Measurements from ENCODE around the gene MCTP1.
A peak's percentile ranks its signal among the peaks of the same experiment; 100 is the strongest.

The MCTP1 gene

DNA sequence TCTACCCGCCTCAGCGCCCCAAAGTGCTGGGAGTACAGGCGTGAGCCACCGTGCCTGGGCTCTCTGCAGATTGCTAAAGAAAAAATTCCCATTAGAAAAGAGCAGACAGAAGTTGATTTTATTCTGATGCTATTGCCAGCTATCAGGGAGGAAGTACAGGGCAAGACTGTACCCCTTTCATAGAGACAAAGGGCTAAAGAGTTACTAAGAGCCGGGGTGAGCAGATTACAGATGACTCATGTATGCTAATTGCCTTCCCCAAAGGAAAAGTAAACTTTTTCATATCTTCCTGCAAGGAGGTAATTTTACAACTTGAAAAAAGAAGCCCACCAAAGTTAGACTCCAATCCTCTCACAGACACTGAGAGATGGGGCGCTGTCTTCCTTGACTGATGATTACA is 42.3 kb upstream of the MCTP1 start:
- H3K4me1 ChIP-seq (ENCODE audit: insufficient read depth, low read length, poor library complexity, severe bottlenecking): no peaks in the 10 kb centered on the region
- TF ChIP-seq, protein P1, sequence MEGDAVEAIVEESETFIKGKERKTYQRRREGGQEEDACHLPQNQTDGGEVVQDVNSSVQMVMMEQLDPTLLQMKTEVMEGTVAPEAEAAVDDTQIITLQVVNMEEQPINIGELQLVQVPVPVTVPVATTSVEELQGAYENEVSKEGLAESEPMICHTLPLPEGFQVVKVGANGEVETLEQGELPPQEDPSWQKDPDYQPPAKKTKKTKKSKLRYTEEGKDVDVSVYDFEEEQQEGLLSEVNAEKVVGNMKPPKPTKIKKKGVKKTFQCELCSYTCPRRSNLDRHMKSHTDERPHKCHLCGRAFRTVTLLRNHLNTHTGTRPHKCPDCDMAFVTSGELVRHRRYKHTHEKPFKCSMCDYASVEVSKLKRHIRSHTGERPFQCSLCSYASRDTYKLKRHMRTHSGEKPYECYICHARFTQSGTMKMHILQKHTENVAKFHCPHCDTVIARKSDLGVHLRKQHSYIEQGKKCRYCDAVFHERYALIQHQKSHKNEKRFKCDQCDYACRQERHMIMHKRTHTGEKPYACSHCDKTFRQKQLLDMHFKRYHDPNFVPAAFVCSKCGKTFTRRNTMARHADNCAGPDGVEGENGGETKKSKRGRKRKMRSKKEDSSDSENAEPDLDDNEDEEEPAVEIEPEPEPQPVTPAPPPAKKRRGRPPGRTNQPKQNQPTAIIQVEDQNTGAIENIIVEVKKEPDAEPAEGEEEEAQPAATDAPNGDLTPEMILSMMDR (conservative IDR thresholded peaks at IDR 0.05; ENCODE audit: low read length): no peak
- no peak for TF ChIP-seq EZH2phosphoT487 (IDR thresholded peaks at IDR 0.05; ENCODE audit: borderline replicate concordance)

DNA sequence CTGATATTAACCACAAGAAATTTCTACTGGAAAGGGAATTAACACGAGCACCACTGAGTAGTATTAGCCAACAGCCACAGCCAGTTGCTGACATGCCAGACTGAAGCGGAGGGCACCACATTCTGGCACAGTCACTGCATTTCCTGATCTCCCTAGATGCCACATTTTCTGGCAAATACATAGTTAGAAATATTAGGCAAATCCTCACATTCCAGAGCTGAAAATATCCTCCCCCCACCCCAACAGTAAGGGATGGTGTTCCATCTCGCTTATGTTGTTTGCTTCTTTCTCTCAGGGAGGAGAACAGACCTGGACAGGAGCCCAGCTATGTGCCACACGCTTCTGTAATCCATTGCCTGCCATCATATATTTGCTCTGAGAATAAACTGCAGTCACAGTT is 32.8 kb upstream of the MCTP1 start:
- Histone ChIP-seq H3F3A (ENCODE audit: low read depth) (no peaks in the 10 kb centered on the region), H3K4me1 (ENCODE audit: insufficient read depth, low read length, poor library complexity, severe bottlenecking) (no peaks in the 10 kb centered on the region), H3K9ac (ENCODE audit: low read depth, low read length, poor library complexity, severe bottlenecking) (no peak overlapping the region), H2AFZ (ENCODE audit: low read length) (no peak overlapping the region), H3K9me2 (replicated peaks; ENCODE audit: low read depth, low read length) (no peaks in the 10 kb centered on the region), H3K9me3 (ENCODE audit: insufficient read depth, low read depth, low read length) (no peaks in the 10 kb centered on the region), H3K27me3 (ENCODE audit: insufficient read depth, low read length, poor library complexity, severe bottlenecking) (no peaks in the 10 kb centered on the region), H3K79me2 (ENCODE audit: insufficient read depth, low read length) (no peaks in the 10 kb centered on the region), H3K36me3 (ENCODE audit: insufficient read depth, low read length) (no peaks in the 10 kb centered on the region), H3K4me2 (ENCODE audit: low read depth, low read length, poor library complexity, severe bottlenecking) (no peak overlapping the region), H3K4me3 (ENCODE audit: low read length, poor library complexity, severe bottlenecking) (no peak overlapping the region), H4K20me1 (ENCODE audit: insufficient read depth, low read length, poor library complexity, severe bottlenecking) (no peaks in the 10 kb centered on the region)
- TF ChIP-seq EZH2phosphoT487 (IDR thresholded peaks at IDR 0.05; ENCODE audit: borderline replicate concordance): no peak
- TF ChIP-seq, protein P1 (conservative IDR thresholded peaks at IDR 0.05; ENCODE audit: low read length): no peak

More for the DNA sequence above, 42.3 kb upstream of the MCTP1 start:
- Histone ChIP-seq H3K27me3 (ENCODE audit: insufficient read depth, low read length, poor library complexity, severe bottlenecking) (no peaks in the 10 kb centered on the region), H3K9me2 (replicated peaks; ENCODE audit: low read depth, low read length) (no peaks in the 10 kb centered on the region), H3K36me3 (ENCODE audit: insufficient read depth, low read length) (no peaks in the 10 kb centered on the region), H3K4me3 (ENCODE audit: low read length, poor library complexity, severe bottlenecking) (no peak overlapping the region), H3K79me2 (ENCODE audit: insufficient read depth, low read length) (no peaks in the 10 kb centered on the region), H3K9ac (ENCODE audit: low read depth, low read length, poor library complexity, severe bottlenecking) (no peak overlapping the region), H3K9me3 (ENCODE audit: insufficient read depth, low read depth, low read length) (no peaks in the 10 kb centered on the region), H3F3A (ENCODE audit: low read depth) (no peaks in the 10 kb centered on the region), H4K20me1 (ENCODE audit: insufficient read depth, low read length, poor library complexity, severe bottlenecking) (no peaks in the 10 kb centered on the region), H3K4me2 (ENCODE audit: low read depth, low read length, poor library complexity, severe bottlenecking) (no peak overlapping the region), H2AFZ (ENCODE audit: low read length) (no peak overlapping the region)

DNA sequence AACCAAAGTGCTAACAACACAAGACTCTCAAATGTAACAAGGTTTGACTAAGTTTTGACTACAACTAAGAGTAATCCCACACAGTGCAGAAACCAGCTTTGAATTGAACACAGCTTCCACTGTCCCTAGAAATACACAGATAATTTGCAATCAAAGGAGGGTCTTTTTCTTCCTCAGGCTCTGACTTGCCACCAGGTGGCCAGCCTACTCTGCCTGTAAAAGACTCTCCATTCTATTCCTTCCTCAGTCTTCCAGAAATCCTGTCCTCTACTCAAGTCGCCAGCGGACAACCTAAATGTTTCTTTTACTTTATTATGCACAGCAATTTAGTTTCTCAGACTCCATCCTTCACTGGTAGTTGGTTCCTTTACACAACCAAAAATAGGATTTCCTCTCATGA is 32.2 kb upstream of the MCTP1 start:
- H3K4me2 ChIP-seq (ENCODE audit: low read depth, low read length, poor library complexity, severe bottlenecking): no peak overlapping the region
- TF ChIP-seq, protein P1 (conservative IDR thresholded peaks at IDR 0.05; ENCODE audit: low read length): peak; percentile 53
- TF ChIP-seq EZH2phosphoT487 (IDR thresholded peaks at IDR 0.05; ENCODE audit: borderline replicate concordance): no peak
- H4K20me1 ChIP-seq (ENCODE audit: insufficient read depth, low read length, poor library complexity, severe bottlenecking): no peaks in the 10 kb centered on the region
- H3K27me3 ChIP-seq (ENCODE audit: insufficient read depth, low read length, poor library complexity, severe bottlenecking): no peaks in the 10 kb centered on the region
- no peaks in the 10 kb centered on the region for H3K79me2 ChIP-seq (ENCODE audit: insufficient read depth, low read length)
- H2AFZ ChIP-seq (ENCODE audit: low read length): no peak overlapping the region
- H3K36me3 ChIP-seq (ENCODE audit: insufficient read depth, low read length): no peaks in the 10 kb centered on the region
- no peaks in the 10 kb centered on the region for H3K4me1 ChIP-seq (ENCODE audit: insufficient read depth, low read length, poor library complexity, severe bottlenecking)
- no peaks in the 10 kb centered on the region for H3F3A ChIP-seq (ENCODE audit: low read depth)
- no peaks in the 10 kb centered on the region for H3K9me2 ChIP-seq (replicated peaks; ENCODE audit: low read depth, low read length)
- no peaks in the 10 kb centered on the region for H3K9me3 ChIP-seq (ENCODE audit: insufficient read depth, low read depth, low read length)
- H3K9ac ChIP-seq (ENCODE audit: low read depth, low read length, poor library complexity, severe bottlenecking): no peak overlapping the region
- H3K4me3 ChIP-seq (ENCODE audit: low read length, poor library complexity, severe bottlenecking): no peak overlapping the region
